B cell (primary cell): ENCODE results near the gene ZDHHC14. TPM values are rescaled to one million over a fixed set of nuclear protein-coding genes. Genes with fewer than 3 reads are reported as not detected.

Experiments
- ATAC-seq: fragments of 200-7000 bp; cut with Tn5 transposase; one replicate; pipeline ENCODE4 v1.10.0; 2021; ENCODE audit warnings: low read depth, mild to moderate bottlenecking, moderate number of reproducible peaks, moderate library complexity
- CTCF ChIA-PET: fragments of 350-600 bp; sonication (Branson Sonifier 250); formaldehyde crosslinking; loops from one replicate; lab custom pipeline; 2021; ENCODE audit warnings: antibody characterized with exemption, inconsistent platforms; lab: Charles Lee
- POLR2A ChIA-PET: fragments of 350-600 bp; sonication (Branson Sonifier 250); formaldehyde crosslinking; loops from one replicate; lab custom pipeline; 2021; ENCODE audit warnings: antibody characterized with exemption; lab: Charles Lee
- DNase-seq: peaks from one replicate; pipeline ENCODE4 v3.0.0; 2013
- H2AFZ ChIP-seq: 2 replicates; pipeline ENCODE4 v1.6.1; 2012; ENCODE audit warnings: mild to moderate bottlenecking, low read depth, low read length; ENCODE audit not compliant: insufficient read depth, poor library complexity, severe bottlenecking
- H3K27ac ChIP-seq, 2 donors: 1 replicate in 1 of 2; 2 replicates in 1 of 2; pipeline ENCODE4 v1.5.1; 2012 to 2013; ENCODE audit warnings: low read length in 2 of 2, mild to moderate bottlenecking in 2 of 2, moderate library complexity in 1 of 2
- H3K27me3 ChIP-seq, 4 experiments: fragments of 200-600 bp in 1 of 4; sonication (generic) in 1 of 4; replicated peaks in 1 of 4; 1 replicate in 2 of 4; 2 replicates in 2 of 4; pipeline versions ENCODE4 v1.6.1 to v1.7.0; 2013 to 2016; ENCODE audit warnings: low read length in 3 of 4, mild to moderate bottlenecking in 2 of 4, mixed read lengths in 1 of 4, moderate library complexity in 1 of 4; ENCODE audit not compliant: insufficient read depth in 4 of 4, control insufficient read depth in 3 of 4; ENCODE audit errors: control extremely low read depth in 1 of 4
- H3K36me3 ChIP-seq, 2 experiments: replicated peaks in 1 of 2; 1 replicate in 1 of 2; 2 replicates in 1 of 2; pipeline versions ENCODE4 v1.6.1 to v1.7.1; 2013; ENCODE audit warnings: low read length in 1 of 2; ENCODE audit not compliant: insufficient read depth in 2 of 2, control insufficient read depth in 1 of 2; ENCODE audit errors: control extremely low read depth in 1 of 2, extremely low read depth in 1 of 2
- H3K4me1 ChIP-seq, 2 donors: fragments of 200-600 bp in 1 of 2; sonication (generic) in 1 of 2; 1 replicate in 1 of 2; 2 replicates in 1 of 2; pipeline versions ENCODE4 v1.5.1 to v1.6.1; 2013 to 2017; ENCODE audit warnings: low read length in 2 of 2; ENCODE audit not compliant: control insufficient read depth in 2 of 2, insufficient read depth in 2 of 2
- H3K4me2 ChIP-seq: replicated peaks from 2 replicates; pipeline ENCODE3; 2012; ENCODE audit warnings: mild to moderate bottlenecking, low read depth, low read length; ENCODE audit not compliant: poor library complexity, severe bottlenecking
- H3K4me3 ChIP-seq, 5 experiments: fragments of 200-600 bp in 1 of 5; sonication (generic) in 1 of 5; 1 replicate in 3 of 5; 2 replicates in 2 of 5; pipeline versions ENCODE4 v1.5.1 to v1.7.0; 2011 to 2016; ENCODE audit warnings: low read length in 4 of 5, mild to moderate bottlenecking in 4 of 5, low read depth in 2 of 5, control low read depth in 1 of 5, moderate library complexity in 1 of 5; ENCODE audit not compliant: insufficient read depth in 1 of 5; ENCODE audit errors: control extremely low read depth in 1 of 5, extremely low read depth in 1 of 5
- H3K79me2 ChIP-seq: fragments of 200-600 bp; sonication (generic); one replicate; pipeline ENCODE4 v1.6.0; 2016; ENCODE audit warnings: low read length; ENCODE audit not compliant: control insufficient read depth, insufficient read depth
- H3K9ac ChIP-seq: fragments of 200-600 bp; sonication (generic); 2 replicates; pipeline ENCODE4 v1.6.1; 2017; ENCODE audit warnings: mild to moderate bottlenecking, low read length, moderate library complexity
- H3K9me3 ChIP-seq, 3 donors: one replicate each; pipeline versions ENCODE4 v1.6.1 to v1.7.1; 2013; ENCODE audit warnings: low read length in 2 of 3; ENCODE audit not compliant: control insufficient read depth in 2 of 3, insufficient read depth in 1 of 3; ENCODE audit errors: control extremely low read depth in 1 of 3
- H4K20me1 ChIP-seq: 2 replicates; pipeline ENCODE4 v1.6.0; 2012; ENCODE audit warnings: mild to moderate bottlenecking, low read length; ENCODE audit not compliant: insufficient read depth, control insufficient read depth, poor library complexity, severe bottlenecking
- H3K27ac Mint-ChIP-seq: one replicate; pipeline ENCODE4 v1.8.0; 2021; ENCODE audit warnings: mixed read lengths
- H3K27me3 Mint-ChIP-seq: one replicate; pipeline ENCODE4 v1.8.0; 2021; ENCODE audit warnings: mixed read lengths
- H3K4me1 Mint-ChIP-seq: one replicate; pipeline ENCODE4 v1.8.0; 2021; ENCODE audit warnings: mixed read lengths
- H3K4me3 Mint-ChIP-seq: one replicate; pipeline ENCODE4 v1.8.0; 2021; ENCODE audit warnings: mixed read lengths
- H3K9me3 Mint-ChIP-seq: one replicate; pipeline ENCODE4 v1.8.0; 2022; ENCODE audit warnings: mixed read lengths; ENCODE audit not compliant: insufficient read depth
- EZH2 ChIP-seq: IDR thresholded peaks from 2 replicates; pipeline ENCODE4 v1.6.1; 2012; ENCODE audit warnings: borderline replicate concordance, low read depth, mild to moderate bottlenecking, moderate library complexity, low read length; ENCODE audit not compliant: insufficient read depth, poor library complexity, severe bottlenecking
- WGBS: methylation state at CpG from one replicate; pipeline ENCODE4 v1.1.5; 2013; ENCODE audit warnings: missing lambda C conversion rate; ENCODE audit not compliant: insufficient coverage; 5-methylcytosine and 5-hydroxymethylcytosine counted together
- intact Hi-C: fragments of 100-400 bp; cut with micrococcal nuclease; formaldehyde crosslinking; loops from one replicate; pipeline ENCODE4 v1.10.0; 2022
- polyA plus RNA-seq: library from polyadenylated mRNA; depleted of rRNA; stranded (reverse); fragments of >200 nt; gene quantifications from 2 replicates; pipeline ENCODE4 v1.2.3, GENCODE V29; 2012
- total RNA-seq, 2 donors: library from RNA; stranded (reverse); fragments of 120-200 nt in 1 of 2; gene quantifications; 1 replicate in 1 of 2; 2 replicates in 1 of 2; pipeline versions ENCODE4 v1.2.3 to v1.2.4, GENCODE V29; 2013 to 2022
- TF ChIP-seq, protein P1 (sequence below): fragments of 200-600 bp; IDR thresholded peaks from one replicate; pipeline ENCODE4 v1.8.0; 2022; ENCODE audit warnings: antibody characterized with exemption, mild to moderate bottlenecking

Gene ZDHHC14
- total and polyA plus RNA-seq, 2 donors (not counting 1 experiment from before 2014, with no cell fraction given) = 8.8 to 50.4 TPM

DNA sequence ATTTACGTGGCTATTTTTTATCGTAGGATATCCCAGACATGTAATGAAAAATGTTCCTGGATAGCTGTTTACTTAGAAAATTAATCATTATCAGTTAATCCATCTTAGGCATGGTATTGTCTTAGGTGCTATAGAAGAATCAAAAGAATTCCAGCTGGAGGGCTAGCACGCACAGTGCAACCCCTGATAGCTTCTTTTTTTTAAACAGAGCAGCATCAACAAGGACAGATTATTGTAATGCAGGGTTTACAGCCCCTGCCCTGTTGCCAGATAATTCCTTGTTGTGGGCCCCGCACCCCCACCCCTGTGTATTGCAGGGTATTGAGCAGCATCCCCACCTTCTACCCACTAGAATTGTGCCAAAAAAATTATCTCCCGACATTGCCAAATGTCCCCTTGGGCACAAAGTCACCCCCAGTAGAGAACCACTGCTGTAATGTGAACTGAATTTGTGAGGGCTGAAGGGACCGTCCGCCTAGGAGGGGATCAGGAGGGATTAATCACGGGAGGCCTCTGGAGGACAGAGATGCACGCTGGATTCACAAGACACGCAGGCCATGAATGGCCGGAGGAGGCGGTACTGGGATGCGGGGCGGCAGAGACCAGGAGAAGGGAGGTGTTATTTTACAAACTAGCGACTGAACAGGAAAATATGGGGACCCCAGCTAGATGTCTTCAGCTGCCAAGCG is 174.6 kb downstream of the ZDHHC14 start:
- Histone ChIP-seq H3K36me3 (peaks cover 0 to 3% of the 10 kb centered on the region in 2 experiments), H3K9me3 (no peaks in the 10 kb centered on the region), H3K27me3 (no peaks in the 10 kb centered on the region), H3K4me2 (peak overlapping the region; percentile 71), H3K79me2 (peaks cover 4% of the 10 kb centered on the region), H3K4me3 (no peak overlapping the region), H4K20me1 (no peaks in the 10 kb centered on the region), H2AFZ (no peak overlapping the region), H3K9ac (no peak overlapping the region), H3K27ac (peak overlapping the region in 1 of 2 donors; percentile 57), H3K4me1 (peaks cover 61 to 95% of the 10 kb centered on the region in 2 donors)
- 86% methylated on average over 12 of the region's 16 CpGs for WGBS
- Mint-ChIP-seq H3K9me3 (no peaks in the 10 kb centered on the region), H3K4me3 (peak overlapping the region; percentile 16), H3K4me1 (peaks cover 69% of the 10 kb centered on the region), H3K27ac (peak overlapping the region; percentile 80), H3K27me3 (peaks cover 3% of the 10 kb centered on the region)
- CTCF ChIA-PET = interaction anchor here (0.6 to 2.5 kb wide), 9 partner anchors 13 to 281 kb away, joined by 3 to 6 read pairs (median 3); no protein-coding TSS in a partner anchor
- intact Hi-C loops = loop anchor here (2.0 kb wide), 1 partner anchor 19 kb away; no protein-coding TSS in a partner anchor
- no peak for TF ChIP-seq EZH2
- TF ChIP-seq, protein P1, sequence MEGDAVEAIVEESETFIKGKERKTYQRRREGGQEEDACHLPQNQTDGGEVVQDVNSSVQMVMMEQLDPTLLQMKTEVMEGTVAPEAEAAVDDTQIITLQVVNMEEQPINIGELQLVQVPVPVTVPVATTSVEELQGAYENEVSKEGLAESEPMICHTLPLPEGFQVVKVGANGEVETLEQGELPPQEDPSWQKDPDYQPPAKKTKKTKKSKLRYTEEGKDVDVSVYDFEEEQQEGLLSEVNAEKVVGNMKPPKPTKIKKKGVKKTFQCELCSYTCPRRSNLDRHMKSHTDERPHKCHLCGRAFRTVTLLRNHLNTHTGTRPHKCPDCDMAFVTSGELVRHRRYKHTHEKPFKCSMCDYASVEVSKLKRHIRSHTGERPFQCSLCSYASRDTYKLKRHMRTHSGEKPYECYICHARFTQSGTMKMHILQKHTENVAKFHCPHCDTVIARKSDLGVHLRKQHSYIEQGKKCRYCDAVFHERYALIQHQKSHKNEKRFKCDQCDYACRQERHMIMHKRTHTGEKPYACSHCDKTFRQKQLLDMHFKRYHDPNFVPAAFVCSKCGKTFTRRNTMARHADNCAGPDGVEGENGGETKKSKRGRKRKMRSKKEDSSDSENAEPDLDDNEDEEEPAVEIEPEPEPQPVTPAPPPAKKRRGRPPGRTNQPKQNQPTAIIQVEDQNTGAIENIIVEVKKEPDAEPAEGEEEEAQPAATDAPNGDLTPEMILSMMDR = no peak
- no peak for DNase-seq
- POLR2A ChIA-PET = interaction anchor here (0.7 to 1.0 kb wide), 2 partner anchors 14 to 76 kb away, joined by 4 read pairs; no protein-coding TSS in a partner anchor
- ATAC-seq = no peak
